A549 (cell line): Measurements from ENCODE around the gene NEK2.

Source experiments
- CTCF ChIP-seq: fragments of >200 bp; sonication (Bioruptor Twin); formaldehyde crosslinking; IDR thresholded peaks from 3 replicates; pipeline ENCODE4 v1.5.1; 2016
- HOXB5 ChIP-seq: fragments of 250-450 bp; sonication (Bioruptor Pico); IDR thresholded peaks from 2 replicates; pipeline ENCODE4 v1.5.0; 2020; ENCODE audit warnings: mild to moderate bottlenecking, moderate library complexity
- MAX ChIP-seq: IDR thresholded peaks from 2 replicates; pipeline ENCODE4 v1.6.1; 2012
- PHF8 ChIP-seq: fragments of 200-600 bp; sonication (generic); IDR thresholded peaks from 2 replicates; pipeline ENCODE4 v1.6.1; 2016; ENCODE audit warnings: low read depth, mild to moderate bottlenecking, antibody characterized with exemption, moderate library complexity, borderline replicate concordance
- POLR2A ChIP-seq: IDR thresholded peaks from 2 replicates; pipeline ENCODE4 v1.6.1; 2012; ENCODE audit warnings: mild to moderate bottlenecking, low read length
- RAD21 ChIP-seq, 2 experiments: fragments of >200 bp in 1 of 2; sonication (Bioruptor Twin) in 1 of 2; formaldehyde crosslinking in 1 of 2; IDR thresholded peaks in 1 of 2; conservative IDR thresholded peaks in 1 of 2; 2 replicates in 1 of 2; 3 replicates in 1 of 2; pipeline ENCODE4 v1.6.1; 2012 to 2018; ENCODE audit warnings: inconsistent platforms in 1 of 2
- REST ChIP-seq: fragments of 200-600 bp; sonication (generic); IDR thresholded peaks from 2 replicates; pipeline ENCODE4 v1.6.1; 2016; ENCODE audit warnings: antibody characterized with exemption, mild to moderate bottlenecking, moderate library complexity
- RFX5 ChIP-seq: fragments of 450-650 bp; IDR thresholded peaks from 2 replicates; pipeline ENCODE4 v1.7.1; 2014; ENCODE audit warnings: antibody characterized with exemption, mild to moderate bottlenecking, moderate library complexity
- TP53 ChIP-seq: fragments of 250-450 bp; sonication (Bioruptor Pico); IDR thresholded peaks from 2 replicates; pipeline ENCODE4 v1.5.0; 2021; ENCODE audit warnings: mild to moderate bottlenecking, moderate library complexity

GRCh38 chr1:211632117-211632807 lies 43.2 kb downstream of the NEK2 start:
- TF ChIP-seq POLR2A (no peak), CTCF (no peak), RFX5 (no peak), REST (no peak), TP53 (CRISPR knock-in tag) (no peak), PHF8 (no peak), RAD21 (conservative IDR thresholded peaks at IDR 0.05 in 1 of 2, IDR thresholded peaks at IDR 0.05 in 1 of 2) (no peak), MAX (no peak), HOXB5 (CRISPR knock-in tag) (no peak)
